ENCODE results near the gene KIF21A.

KIF21A gene

DNA sequence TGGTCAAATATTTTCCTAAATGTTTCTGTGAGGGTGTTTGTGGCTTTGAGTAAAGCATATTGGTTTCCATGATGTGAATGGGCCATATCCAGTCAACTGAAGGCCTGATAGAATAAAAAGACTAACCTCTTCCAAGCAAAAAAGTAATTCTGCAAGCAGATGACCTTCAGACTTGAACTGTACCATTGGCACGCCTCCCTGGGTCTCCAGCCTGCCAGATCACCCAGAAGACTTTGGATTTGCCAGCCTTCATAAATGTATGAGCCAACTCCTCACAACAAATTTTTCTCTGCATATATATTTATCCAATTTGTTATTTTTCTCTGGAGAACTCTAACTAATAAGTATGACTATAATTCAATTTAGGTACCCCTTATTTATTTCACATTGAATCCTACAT, 190.3 kb downstream of the KIF21A start:
- no peak for DNase-seq

Data from AML-193 (cell line).